K562 (cell line): ENCODE results near the gene UQCRH. TPM values are rescaled to one million over a fixed set of nuclear protein-coding genes. Genes with fewer than 3 reads are reported as not detected.

Experiments
- BHLHE40 ChIP-seq: IDR thresholded peaks from 2 replicates; pipeline ENCODE4 v1.6.1; 2011; ENCODE audit warnings: low read length, improper control_type of control experiment
- DMBX1 ChIP-seq: fragments of 250-450 bp; sonication (Bioruptor Pico); IDR thresholded peaks from 2 replicates; pipeline ENCODE4 v1.8.0; 2022; ENCODE audit warnings: inconsistent platforms, mild to moderate bottlenecking, moderate library complexity, borderline replicate concordance
- E2F3 ChIP-seq: fragments of 250-450 bp; sonication (Bioruptor Pico); IDR thresholded peaks from 2 replicates; pipeline ENCODE4 v1.4.0; 2020; ENCODE audit warnings: mild to moderate bottlenecking
- GMEB1 ChIP-seq: fragments of 250-450 bp; sonication (Bioruptor Pico); IDR thresholded peaks from 2 replicates; pipeline ENCODE4 v1.4.0; 2020; ENCODE audit warnings: mild to moderate bottlenecking
- JUND ChIP-seq, 2 experiments: IDR thresholded peaks; 2 replicates in 1 of 2; 3 replicates in 1 of 2; pipeline ENCODE4 v1.6.1; 2011; ENCODE audit warnings: borderline replicate concordance in 2 of 2, low read depth in 2 of 2, low read length in 2 of 2, improper control_type of control experiment in 1 of 2, missing biosample characterization in 1 of 2, missing genetic modification characterization in 1 of 2, missing genetic modification reagents in 1 of 2
- KDM1A ChIP-seq, 2 experiments: fragments of 450-650 bp; IDR thresholded peaks; 2 replicates each; pipeline ENCODE4 v1.6.1; 2016; ENCODE audit warnings: mild to moderate bottlenecking in 2 of 2
- NR1H2 ChIP-seq: sonication (generic); formaldehyde crosslinking; IDR thresholded peaks from 2 replicates; pipeline ENCODE4 v1.4.0; 2020; ENCODE audit warnings: mild to moderate bottlenecking, missing genetic modification reagents
- PHB2 ChIP-seq: fragments of 450-650 bp; IDR thresholded peaks from 2 replicates; pipeline ENCODE4 v1.6.1; 2017; ENCODE audit warnings: low read depth
- PML ChIP-seq: IDR thresholded peaks from 2 replicates; pipeline ENCODE4 v1.6.1; 2012; ENCODE audit warnings: low read length, inconsistent platforms
- SIX5 ChIP-seq, 2 experiments: IDR thresholded peaks; 2 replicates each; pipeline ENCODE4 v1.6.1; 2011; ENCODE audit warnings: low read length in 2 of 2, borderline replicate concordance in 1 of 2, low read depth in 1 of 2, mild to moderate bottlenecking in 1 of 2, moderate library complexity in 1 of 2; ENCODE audit not compliant: insufficient read depth in 1 of 2
- SMC3 ChIP-seq: conservative IDR thresholded peaks from 2 replicates; pipeline ENCODE4 v1.6.1; 2011; ENCODE audit warnings: low read depth, low read length, improper control_type of control experiment; ENCODE audit not compliant: insufficient read depth
- ZBTB49 ChIP-seq: sonication (generic); formaldehyde crosslinking; IDR thresholded peaks from 2 replicates; pipeline ENCODE4 v1.8.0; 2022; ENCODE audit warnings: missing genetic modification reagents, mild to moderate bottlenecking, borderline replicate concordance
- ZFP30 ChIP-seq: fragments of 250-450 bp; sonication (Bioruptor Pico); IDR thresholded peaks from 2 replicates; pipeline ENCODE4 v1.8.0; 2022; ENCODE audit warnings: moderate library complexity, mild to moderate bottlenecking, inconsistent platforms, borderline replicate concordance
- ZNF143 ChIP-seq: sonication (generic); formaldehyde crosslinking; IDR thresholded peaks from 2 replicates; pipeline ENCODE4 v1.9.0; 2022; ENCODE audit warnings: mild to moderate bottlenecking, missing genetic modification reagents
- ZNF324 ChIP-seq: fragments of 250-450 bp; sonication (Bioruptor Pico); IDR thresholded peaks from 2 replicates; pipeline ENCODE4 v1.4.0; 2020; ENCODE audit warnings: mild to moderate bottlenecking
- ZNF584 ChIP-seq: fragments of 200-800 bp; sonication (Bioruptor generic); IDR thresholded peaks from 2 replicates; pipeline ENCODE4 v1.6.1; 2016; ENCODE audit warnings: low read depth, mild to moderate bottlenecking, missing genetic modification characterization, missing compliant biosample characterization
- polyA plus RNA-seq, 8 experiments: library from polyadenylated mRNA; depleted of rRNA in 4 of 8; stranded (reverse) in 5 of 8; unstranded in 3 of 8; fragments of >200 nt; fragmentation: Nextera tagmentation in 2 of 8; fragmentation: Illumina TruSeq in 1 of 8; extraction: Ambion mirVana in 2 of 8; extraction: Trizol in 1 of 8; gene quantifications; 2 replicates each; pipeline versions ENCODE4 v1.2.1 to v1.2.3, GENCODE V29; 2011 to 2014; ENCODE audit warnings: inconsistent platforms in 1 of 8, missing spikeins in 1 of 8
- total RNA-seq, 7 experiments: library from RNA; depleted of rRNA in 6 of 7; stranded (reverse); fragments of >200 nt in 6 of 7; fragmentation: Illumina TruSeq in 2 of 7; extraction: Trizol in 2 of 7; gene quantifications; 2 replicates each; pipeline versions ENCODE4 v1.2.1 to v1.2.3, GENCODE V29; 2011 to 2021; ENCODE audit warnings: low replicate concordance in 1 of 7
- TF ChIP-seq, protein P1 (sequence below): fragments of 250-450 bp; sonication (Bioruptor Pico); IDR thresholded peaks from 2 replicates; pipeline ENCODE4 v1.9.0; 2021; ENCODE audit warnings: mild to moderate bottlenecking, inconsistent platforms
- TF ChIP-seq, protein P2 (sequence below): IDR thresholded peaks from 2 replicates; pipeline ENCODE4 v1.6.1; 2012; ENCODE audit warnings: low read depth, low read length, improper control_type of control experiment, borderline replicate concordance

The UQCRH gene
- total and polyA plus RNA-seq, 9 of the 15 experiments (the other 6 are each of a cell fraction or from before 2014, with no cell fraction given): 1,267 to 5,184 (median 2,410) TPM

DNA sequence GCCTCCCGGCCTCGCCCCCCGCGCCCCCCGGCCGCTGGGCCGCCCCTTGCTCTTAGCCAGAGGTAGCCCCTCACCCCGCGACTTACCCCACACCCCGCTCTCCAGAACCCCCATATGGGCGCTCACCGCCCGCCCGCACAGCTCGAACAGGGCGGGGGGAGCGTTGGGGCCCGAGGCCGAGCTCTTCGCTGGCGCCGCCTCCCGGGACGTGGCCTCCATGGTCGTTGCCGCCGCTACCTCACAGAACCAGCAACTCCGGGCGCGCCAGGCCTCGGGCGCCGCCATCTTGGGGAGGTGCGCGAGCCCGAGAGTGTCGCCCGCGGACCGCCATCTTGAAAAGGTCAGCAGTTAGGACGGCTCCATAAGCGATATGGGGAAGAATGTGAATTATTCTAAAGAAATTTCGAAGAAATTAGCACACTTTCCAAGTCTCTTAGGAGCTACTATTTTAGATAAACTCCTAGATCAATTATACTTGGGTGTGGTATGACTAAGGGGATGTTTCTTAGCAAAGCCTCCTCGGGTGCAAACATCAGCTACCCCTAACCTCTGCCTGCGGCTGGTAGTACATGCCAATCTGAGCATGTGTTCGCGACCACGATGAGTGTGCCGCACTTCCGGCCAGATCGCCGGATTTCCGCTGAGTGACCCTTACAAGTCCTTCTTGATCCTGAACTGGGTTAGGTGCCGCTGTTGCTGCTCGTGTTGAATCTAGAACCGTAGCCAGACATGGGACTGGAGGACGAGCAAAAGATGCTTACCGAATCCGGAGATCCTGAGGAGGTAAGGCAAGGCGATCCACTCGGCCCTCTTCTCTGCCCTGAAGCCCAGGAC lies at the start of gene UQCRH, which contains the start of gene LRRC41 (continued):
- TF ChIP-seq, protein P1, sequence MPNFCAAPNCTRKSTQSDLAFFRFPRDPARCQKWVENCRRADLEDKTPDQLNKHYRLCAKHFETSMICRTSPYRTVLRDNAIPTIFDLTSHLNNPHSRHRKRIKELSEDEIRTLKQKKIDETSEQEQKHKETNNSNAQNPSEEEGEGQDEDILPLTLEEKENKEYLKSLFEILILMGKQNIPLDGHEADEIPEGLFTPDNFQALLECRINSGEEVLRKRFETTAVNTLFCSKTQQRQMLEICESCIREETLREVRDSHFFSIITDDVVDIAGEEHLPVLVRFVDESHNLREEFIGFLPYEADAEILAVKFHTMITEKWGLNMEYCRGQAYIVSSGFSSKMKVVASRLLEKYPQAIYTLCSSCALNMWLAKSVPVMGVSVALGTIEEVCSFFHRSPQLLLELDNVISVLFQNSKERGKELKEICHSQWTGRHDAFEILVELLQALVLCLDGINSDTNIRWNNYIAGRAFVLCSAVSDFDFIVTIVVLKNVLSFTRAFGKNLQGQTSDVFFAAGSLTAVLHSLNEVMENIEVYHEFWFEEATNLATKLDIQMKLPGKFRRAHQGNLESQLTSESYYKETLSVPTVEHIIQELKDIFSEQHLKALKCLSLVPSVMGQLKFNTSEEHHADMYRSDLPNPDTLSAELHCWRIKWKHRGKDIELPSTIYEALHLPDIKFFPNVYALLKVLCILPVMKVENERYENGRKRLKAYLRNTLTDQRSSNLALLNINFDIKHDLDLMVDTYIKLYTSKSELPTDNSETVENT (CRISPR knock-in tag): peak; percentile 95
- TF ChIP-seq, protein P2, sequence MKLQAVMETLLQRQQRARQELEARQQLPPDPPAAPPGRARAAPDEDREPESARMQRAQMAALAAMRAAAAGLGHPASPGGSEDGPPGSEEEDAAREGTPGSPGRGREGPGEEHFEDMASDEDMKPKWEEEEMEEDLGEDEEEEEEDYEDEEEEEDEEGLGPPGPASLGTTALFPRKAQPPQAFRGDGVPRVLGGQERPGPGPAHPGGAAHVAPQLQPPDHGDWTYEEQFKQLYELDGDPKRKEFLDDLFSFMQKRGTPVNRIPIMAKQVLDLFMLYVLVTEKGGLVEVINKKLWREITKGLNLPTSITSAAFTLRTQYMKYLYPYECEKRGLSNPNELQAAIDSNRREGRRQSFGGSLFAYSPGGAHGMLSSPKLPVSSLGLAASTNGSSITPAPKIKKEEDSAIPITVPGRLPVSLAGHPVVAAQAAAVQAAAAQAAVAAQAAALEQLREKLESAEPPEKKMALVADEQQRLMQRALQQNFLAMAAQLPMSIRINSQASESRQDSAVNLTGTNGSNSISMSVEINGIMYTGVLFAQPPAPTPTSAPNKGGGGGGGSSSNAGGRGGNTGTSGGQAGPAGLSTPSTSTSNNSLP: peak; percentile 84; the same call in 1 of the 2 replicates
- TF ChIP-seq PHB2: no peak
- TF ChIP-seq ZNF324 (CRISPR knock-in tag): peak; percentile 31; the same call in 1 of the 2 replicates
- peak; percentile 97 for TF ChIP-seq JUND (IDR thresholded peaks at IDR 0.05; ENCODE audit: borderline replicate concordance, low read depth, low read length)
- TF ChIP-seq JUND (tag; IDR thresholded peaks at IDR 0.05; ENCODE audit: borderline replicate concordance, low read depth, low read length): peak; percentile 85; the same call in 2 of the 3 replicates
- peak; percentile 94 for TF ChIP-seq BHLHE40
- peak; percentile 76 to 87 for TF ChIP-seq SIX5 (IDR thresholded peaks at IDR 0.05; ENCODE audit: borderline replicate concordance in 1 of 2, insufficient read depth in 1 of 2, low read depth in 1 of 2, low read length in 2 of 2)
- TF ChIP-seq KDM1A (IDR thresholded peaks at IDR 0.05): no peak
- TF ChIP-seq ZBTB49 (CRISPR knock-in tag): no peak
- TF ChIP-seq SMC3: 0 out of 2 replicates have a peak, but pooled peaks have one; percentile 24
- 0 out of 2 replicates have a peak, but pooled peaks have one; percentile 22 for TF ChIP-seq ZNF584 (CRISPR knock-in tag)
- no peak; the same call in 1 of the 2 replicates for TF ChIP-seq ZNF143 (CRISPR knock-in tag)
- TF ChIP-seq DMBX1 (CRISPR knock-in tag): peak; percentile 76; the same call in 1 of the 2 replicates
- peak; percentile 69 for TF ChIP-seq GMEB1
- TF ChIP-seq ZFP30 (CRISPR knock-in tag): no peak
- peak; percentile 10; the same call in 1 of the 2 replicates for TF ChIP-seq NR1H2 (CRISPR knock-in tag)
- peak; percentile 62 for TF ChIP-seq E2F3 (CRISPR knock-in tag)
- TF ChIP-seq PML: peak; percentile 55
